ENCODE measurements around the gene ATOH8. TPM values are rescaled to one million over a fixed set of nuclear protein-coding genes. Genes with fewer than 3 reads are reported as not detected.

The ATOH8 gene
- polyA plus RNA-seq, 1 of the 3 experiments (the other 2 are of a cell fraction) = 5.6 TPM

DNA sequence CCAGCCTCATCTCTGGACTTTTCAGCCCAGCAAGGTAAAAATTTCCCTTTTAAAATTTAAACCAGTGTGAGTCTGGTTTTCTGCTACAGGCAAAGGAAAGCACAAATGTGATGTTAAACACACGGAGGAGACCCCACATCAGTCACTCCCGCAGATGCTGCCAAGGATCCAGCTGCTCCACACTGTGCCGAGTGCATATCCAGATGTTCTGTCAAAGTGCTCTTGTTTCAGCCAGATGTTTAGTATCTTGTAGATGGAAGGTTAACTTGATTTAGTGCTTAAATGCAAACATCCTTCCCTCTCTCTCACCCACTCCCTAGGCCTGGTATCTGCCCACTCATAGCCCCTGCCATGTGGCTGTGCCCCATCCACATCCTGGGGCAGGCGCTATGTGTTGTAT is 15.8 kb upstream of the ATOH8 start:
- Histone ChIP-seq H3K9me2 (no peaks in the 10 kb centered on the region), H3K79me2 (ENCODE audit: insufficient read depth) (no peaks in the 10 kb centered on the region), H3K36me3 (replicated peaks in 1 of 2; ENCODE audit: control insufficient read depth in 1 of 2, insufficient read depth in 2 of 2, low read length in 1 of 2) (no peaks in the 10 kb centered on the region), H3K9me3 (no peaks in the 10 kb centered on the region), H3K4me2 (no peak overlapping the region), H3K9ac (no peak overlapping the region; the same call in 1 of the 2 replicates), H3K27me3 (ENCODE audit: insufficient read depth) (no peaks in the 10 kb centered on the region), H3F3A (replicated peaks; ENCODE audit: insufficient read depth) (peaks cover 37% of the 10 kb centered on the region), H3K4me3 (ENCODE audit: low read depth in 2 of 2, low read length in 1 of 2) (no peak overlapping the region), H3K4me1 (ENCODE audit: control insufficient read depth in 1 of 2, insufficient read depth in 2 of 2, low read depth in 1 of 2, low read length in 1 of 2) (peaks cover 30 to 37% of the 10 kb centered on the region in 2 experiments; a peak in 3 of 4 replicates), H2AFZ (ENCODE audit: low read depth) (no peak overlapping the region), H3K27ac (ENCODE audit: low read depth in 2 of 2, low read length in 1 of 2) (peak overlapping the region; percentile 28 to 39; a peak in 3 of 4 replicates), H4K20me1 (ENCODE audit: insufficient read depth) (no peaks in the 10 kb centered on the region)
- ChIA-PET CTCF (interaction anchor here (0.8 to 34.7 kb wide), 6 partner anchors 9 to 70 kb away, joined by 3 to 626 read pairs (median 4); no protein-coding TSS in a partner anchor), POLR2A (no interaction called here)
- TF ChIP-seq ELF1 (IDR thresholded peaks at IDR 0.05) (no peak), RAD21 (IDR thresholded peaks at IDR 0.05; ENCODE audit: low read length) (no peak), RXRA (IDR thresholded peaks at IDR 0.05; ENCODE audit: borderline replicate concordance, low read depth) (no peak), YY1 (IDR thresholded peaks at IDR 0.05; ENCODE audit: low read depth) (no peak), CHD2 (IDR thresholded peaks at IDR 0.05; ENCODE audit: low read length, partially characterized antibody) (no peak), EP300 (IDR thresholded peaks at IDR 0.05; ENCODE audit: borderline replicate concordance in 1 of 2, low read depth in 1 of 2, low read length in 1 of 2) (no peak), FOXJ3 (CRISPR knock-in tag; IDR thresholded peaks at IDR 0.05) (no peak), MXI1 (IDR thresholded peaks at IDR 0.05; ENCODE audit: low read depth, low read length) (no peak), NRF1 (IDR thresholded peaks at IDR 0.05; ENCODE audit: low read depth, low read length) (no peak), GABPA (IDR thresholded peaks at IDR 0.05; ENCODE audit: low read depth) (no peak), TEAD4 (IDR thresholded peaks at IDR 0.05; ENCODE audit: borderline replicate concordance, insufficient read depth) (no peak), TAF1 (IDR thresholded peaks at IDR 0.05; ENCODE audit: borderline replicate concordance, low read depth, low read length) (no peak), JUND (IDR thresholded peaks at IDR 0.05) (no peak), GATA2 (CRISPR knock-in tag; IDR thresholded peaks at IDR 0.05) (no peak)
- TF ChIP-seq, protein P1, sequence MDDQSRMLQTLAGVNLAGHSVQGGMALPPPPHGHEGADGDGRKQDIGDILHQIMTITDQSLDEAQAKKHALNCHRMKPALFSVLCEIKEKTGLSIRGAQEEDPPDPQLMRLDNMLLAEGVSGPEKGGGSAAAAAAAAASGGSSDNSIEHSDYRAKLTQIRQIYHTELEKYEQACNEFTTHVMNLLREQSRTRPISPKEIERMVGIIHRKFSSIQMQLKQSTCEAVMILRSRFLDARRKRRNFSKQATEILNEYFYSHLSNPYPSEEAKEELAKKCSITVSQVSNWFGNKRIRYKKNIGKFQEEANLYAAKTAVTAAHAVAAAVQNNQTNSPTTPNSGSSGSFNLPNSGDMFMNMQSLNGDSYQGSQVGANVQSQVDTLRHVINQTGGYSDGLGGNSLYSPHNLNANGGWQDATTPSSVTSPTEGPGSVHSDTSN (IDR thresholded peaks at IDR 0.05) = no peak
- TF ChIP-seq, protein P2, sequence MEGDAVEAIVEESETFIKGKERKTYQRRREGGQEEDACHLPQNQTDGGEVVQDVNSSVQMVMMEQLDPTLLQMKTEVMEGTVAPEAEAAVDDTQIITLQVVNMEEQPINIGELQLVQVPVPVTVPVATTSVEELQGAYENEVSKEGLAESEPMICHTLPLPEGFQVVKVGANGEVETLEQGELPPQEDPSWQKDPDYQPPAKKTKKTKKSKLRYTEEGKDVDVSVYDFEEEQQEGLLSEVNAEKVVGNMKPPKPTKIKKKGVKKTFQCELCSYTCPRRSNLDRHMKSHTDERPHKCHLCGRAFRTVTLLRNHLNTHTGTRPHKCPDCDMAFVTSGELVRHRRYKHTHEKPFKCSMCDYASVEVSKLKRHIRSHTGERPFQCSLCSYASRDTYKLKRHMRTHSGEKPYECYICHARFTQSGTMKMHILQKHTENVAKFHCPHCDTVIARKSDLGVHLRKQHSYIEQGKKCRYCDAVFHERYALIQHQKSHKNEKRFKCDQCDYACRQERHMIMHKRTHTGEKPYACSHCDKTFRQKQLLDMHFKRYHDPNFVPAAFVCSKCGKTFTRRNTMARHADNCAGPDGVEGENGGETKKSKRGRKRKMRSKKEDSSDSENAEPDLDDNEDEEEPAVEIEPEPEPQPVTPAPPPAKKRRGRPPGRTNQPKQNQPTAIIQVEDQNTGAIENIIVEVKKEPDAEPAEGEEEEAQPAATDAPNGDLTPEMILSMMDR (IDR thresholded peaks at IDR 0.05) = no peak
- TF ChIP-seq, protein P3, sequence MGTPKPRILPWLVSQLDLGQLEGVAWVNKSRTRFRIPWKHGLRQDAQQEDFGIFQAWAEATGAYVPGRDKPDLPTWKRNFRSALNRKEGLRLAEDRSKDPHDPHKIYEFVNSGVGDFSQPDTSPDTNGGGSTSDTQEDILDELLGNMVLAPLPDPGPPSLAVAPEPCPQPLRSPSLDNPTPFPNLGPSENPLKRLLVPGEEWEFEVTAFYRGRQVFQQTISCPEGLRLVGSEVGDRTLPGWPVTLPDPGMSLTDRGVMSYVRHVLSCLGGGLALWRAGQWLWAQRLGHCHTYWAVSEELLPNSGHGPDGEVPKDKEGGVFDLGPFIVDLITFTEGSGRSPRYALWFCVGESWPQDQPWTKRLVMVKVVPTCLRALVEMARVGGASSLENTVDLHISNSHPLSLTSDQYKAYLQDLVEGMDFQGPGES (IDR thresholded peaks at IDR 0.05; ENCODE audit: low read depth, low read length) = no peak
- peak; percentile 65 for DNase-seq
- WGBS (ENCODE audit: low lambda C conversion rate) = 78% methylated on average over 4 of the region's 4 CpGs

All from SK-N-SH (cell line).